Stimulated activated CD4-positive, alpha-beta T cell treated with anti-CD3 and anti-CD28 coated beads, TNF-alpha, amount 100 ng/mL, for 1 hour (primary cell): ENCODE measurements around the gene SLC9A3.

ENCODE experiments used
- DNase-seq, 3 donors: peaks; one replicate each; pipeline ENCODE4 v3.0.0-alpha.2; 2020; ENCODE audit warnings: low read depth in 3 of 3, low spot score in 1 of 3

SLC9A3 gene

DNA sequence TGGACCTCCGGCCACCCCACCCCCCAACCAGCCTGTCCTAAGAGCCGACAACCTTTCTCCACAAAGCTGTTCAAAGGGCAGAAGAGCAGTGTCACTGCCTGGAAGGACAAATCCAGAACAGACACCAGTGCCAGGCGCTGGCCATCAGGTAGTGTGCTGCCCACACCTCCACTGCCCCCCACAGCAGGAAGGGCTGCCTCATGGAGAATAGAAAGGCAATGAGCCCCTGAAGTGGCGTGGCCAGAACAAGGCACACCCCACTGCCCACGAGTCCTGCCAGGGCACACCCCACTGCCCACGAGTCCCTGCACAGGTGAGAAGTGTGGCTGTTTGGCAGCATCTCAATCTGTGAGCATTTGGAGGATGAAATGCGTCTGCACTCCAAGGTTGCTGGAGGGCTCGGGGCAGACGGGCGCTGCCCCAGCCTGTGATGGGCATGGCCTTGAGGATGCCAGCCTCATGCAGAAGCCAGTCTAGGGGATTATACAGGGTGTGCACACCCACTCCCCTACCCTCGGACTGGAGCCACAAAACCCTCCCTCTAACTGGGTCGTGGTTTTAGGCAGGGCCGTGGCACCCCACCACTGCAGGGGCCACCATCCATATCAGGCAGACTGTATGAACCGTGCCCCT, 2.3 kb upstream of the SLC9A3 start:
- DNase-seq, result no peak

DNA sequence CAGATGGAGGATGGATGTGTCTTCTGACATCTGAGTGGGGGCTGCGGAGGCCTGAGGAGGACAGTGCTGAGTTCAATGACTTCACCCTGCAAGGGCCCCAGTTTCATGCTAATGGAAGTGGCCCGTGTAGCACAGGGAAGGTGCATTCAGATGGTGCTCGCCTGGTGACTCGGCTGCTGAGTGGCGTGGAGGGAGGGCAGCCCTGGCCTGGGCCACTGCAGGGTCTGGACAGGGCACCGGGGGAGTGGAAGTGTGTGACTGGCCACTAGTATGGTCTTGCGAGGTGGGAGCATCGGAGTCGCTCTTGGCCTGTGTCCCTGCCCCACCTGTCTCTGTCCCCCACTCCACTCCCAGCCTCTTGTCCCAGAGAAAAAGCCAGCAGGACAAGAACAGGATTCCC, 1.7 kb upstream of the SLC9A3 start:
- DNase-seq, result no peak

DNA sequence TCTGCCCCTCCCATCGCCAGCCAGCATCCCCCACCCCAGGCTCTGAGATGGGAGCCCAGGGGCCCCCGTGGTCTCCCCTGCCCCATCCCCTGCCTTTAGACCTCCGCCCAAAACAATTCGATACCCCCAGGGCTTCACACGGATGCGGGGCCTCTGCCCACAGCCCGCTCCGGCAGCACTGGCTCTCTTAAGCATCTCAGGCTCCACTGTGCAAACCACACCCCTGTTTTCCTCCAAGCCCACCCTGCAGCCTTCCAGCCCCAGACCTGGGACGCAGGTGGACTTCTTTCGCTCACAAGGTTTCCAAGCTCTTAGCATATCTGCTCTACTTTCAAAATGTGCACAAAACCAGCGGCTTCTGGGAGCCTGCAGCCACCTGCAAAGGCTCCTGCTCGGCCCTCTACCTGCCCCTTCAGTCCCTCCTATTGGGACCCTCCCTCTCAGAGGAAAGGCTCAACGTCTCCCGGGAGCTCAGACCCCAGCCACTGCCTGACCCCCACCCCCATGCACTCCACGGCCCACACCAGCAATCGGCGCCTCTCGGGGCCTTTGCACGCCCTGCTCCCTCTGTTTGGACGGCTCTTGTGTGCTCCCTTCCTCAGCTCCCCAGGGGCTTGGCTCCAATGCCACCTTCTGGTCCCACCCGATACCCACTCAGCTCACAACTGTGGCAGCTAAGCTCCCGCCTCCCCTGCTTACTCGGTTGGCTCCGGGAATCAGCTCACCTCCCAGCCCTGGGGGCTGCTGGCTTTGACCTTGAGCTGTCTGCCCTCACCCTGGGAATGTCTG, 918 bp upstream of the SLC9A3 start:
- DNase-seq, result no peak

DNA sequence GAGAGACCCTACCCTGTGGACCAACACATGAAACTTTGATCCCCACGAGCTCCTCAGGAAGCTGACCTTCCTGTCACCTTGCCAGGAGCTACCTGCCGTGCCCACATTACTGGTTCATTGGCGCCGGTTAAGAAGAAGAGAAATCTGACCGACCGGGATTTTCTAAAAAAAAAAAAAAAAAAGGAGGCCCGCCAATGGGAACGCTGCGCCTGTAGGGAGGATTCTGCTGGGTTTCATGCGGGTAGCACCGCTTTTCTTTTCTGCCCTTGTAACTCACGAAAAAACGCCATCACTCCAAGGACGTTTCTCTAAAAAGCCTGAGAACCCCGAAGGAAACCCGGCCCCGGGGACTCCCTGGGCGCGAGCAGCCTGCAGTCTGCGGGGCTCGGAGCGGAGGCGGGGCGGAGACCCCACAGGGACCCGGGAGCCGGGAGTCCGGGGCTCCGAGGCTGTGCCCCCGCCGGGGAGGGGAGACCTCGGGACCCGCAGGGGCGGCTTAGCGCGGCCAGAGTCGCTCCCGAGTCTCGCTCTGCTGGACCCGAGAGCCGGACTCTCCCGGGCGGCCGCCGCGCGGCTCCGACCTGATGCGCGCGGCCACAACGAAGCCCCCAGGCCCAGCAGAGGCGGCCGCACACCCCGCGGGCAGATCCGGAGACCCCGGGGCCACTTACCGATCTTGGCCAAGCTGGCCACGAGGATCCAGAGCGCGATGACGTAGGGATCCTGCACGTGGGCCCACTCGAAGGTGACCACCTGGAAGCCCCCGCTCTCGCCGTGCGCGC, 617 bp downstream of the SLC9A3 start:
- no peak for DNase-seq

DNA sequence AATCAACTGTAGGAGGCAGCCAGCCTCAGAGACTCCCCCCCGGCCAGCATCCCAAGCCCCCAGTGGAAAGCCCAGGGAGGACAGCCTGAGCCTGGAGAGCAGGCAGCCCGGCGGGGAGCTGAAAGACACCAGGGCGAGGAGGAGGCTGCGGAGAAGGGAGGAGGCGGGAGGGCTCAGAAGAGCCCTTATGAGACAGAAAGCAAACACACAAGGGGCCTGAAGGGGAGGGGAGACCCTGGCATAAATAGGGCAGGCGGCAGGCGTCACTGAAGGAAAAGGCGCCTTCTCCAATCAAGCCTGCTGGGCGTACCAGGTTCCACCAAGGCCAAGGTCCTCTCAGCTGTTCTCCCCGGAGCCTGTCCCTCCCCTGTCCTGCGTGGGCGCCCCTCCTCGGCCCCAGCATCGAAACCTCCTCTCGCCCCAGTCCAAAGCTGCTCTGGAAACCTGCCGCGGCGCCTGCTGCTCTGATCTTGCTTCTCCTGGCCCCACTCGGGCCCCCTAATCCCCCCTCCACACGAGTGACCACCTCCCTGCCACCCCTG, 1.3 kb downstream of the SLC9A3 start:
- DNase-seq, result no peak

DNA sequence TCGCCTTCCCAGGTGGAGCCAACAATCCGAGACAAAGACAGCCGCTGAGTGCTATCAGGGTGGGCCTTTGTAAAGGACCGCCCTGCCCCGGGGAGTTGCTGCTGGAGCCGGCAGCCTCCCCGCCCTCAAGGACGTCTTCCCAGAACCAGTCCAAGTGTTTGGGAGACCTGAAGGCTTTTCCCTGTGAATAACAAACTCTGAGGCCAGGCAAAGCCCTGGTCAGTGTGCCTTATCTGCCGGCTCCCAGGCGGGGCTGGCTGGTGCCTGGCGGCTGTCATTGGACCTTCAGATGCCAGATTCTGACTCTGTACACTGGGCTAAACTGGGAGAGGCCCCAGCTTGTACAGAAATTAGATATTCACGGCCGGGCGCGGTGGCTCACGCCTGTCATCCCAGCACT, 2.1 kb downstream of the SLC9A3 start:
- DNase-seq, result no peak

DNA sequence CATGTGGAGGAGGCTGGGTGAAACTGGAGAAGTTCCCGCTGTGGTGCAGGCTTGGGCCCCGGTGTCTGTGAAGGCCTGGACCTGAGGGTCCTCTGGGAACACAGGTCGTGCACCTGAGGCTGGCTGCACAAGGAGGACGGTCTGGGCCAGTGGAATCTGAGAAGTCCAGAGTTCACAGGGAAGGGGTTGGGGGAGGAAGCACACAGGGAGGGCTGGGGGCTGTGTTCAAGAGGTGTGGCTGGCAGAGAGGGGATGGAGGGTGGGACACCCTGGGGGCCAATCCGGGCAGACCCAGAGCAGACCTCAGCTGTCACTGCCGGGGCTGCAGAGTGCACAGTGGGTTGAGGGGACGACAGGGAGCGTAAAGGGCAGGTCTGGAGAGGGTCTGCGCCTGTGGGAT, 2.6 kb downstream of the SLC9A3 start:
- DNase-seq, result no peak

DNA sequence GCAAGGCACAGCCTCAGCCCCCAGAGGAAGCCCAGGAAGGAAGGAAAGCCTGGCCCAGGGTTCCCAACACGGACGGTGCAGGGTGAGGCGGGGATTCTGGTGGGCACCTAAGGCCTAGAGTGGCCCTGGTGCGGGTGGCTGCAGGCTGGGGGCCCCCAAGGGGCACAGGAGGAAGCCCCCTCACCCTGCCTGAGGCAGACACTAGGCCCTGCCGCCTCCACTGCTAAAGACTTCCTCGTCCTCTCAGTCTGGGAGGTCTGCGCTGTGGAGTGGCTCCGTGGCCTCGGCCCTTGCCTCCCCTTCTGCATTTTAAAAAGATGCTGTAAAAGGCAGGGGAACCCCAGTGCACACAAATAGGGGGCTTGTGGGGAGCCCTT, 3.4 kb downstream of the SLC9A3 start:
- no peak for DNase-seq

DNA sequence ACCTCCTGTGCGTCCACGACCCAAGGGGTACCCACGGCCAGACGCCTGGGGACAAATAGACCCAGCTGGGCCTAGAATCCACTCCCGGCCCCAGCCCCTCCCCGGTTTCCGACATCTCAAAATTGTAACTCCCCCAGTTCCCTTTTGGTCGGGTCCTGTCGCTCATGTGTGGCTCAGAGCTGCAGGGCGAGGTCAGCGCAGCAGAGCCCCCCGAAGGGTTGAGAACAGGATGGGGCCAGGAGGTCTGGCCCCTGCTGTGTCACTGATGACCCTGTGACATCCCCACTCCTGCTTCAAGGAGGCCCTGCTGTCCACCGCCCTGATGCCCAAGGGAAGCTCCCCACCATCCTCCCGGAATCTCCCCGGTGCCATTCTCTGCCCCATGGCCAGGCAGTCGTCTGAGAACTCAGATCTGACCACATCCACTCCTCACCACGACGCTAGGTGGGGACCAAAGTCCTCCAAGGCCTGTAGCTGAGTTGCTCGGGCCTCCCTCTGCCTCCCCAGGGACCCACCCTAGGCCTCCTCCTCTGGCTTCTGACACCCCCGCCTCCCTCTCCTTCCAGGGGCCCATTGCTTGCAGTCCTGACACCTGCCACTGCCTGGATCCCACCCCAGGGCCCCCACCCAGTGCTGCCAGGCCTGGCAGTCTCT, 3.9 kb downstream of the SLC9A3 start:
- no peak for DNase-seq

DNA sequence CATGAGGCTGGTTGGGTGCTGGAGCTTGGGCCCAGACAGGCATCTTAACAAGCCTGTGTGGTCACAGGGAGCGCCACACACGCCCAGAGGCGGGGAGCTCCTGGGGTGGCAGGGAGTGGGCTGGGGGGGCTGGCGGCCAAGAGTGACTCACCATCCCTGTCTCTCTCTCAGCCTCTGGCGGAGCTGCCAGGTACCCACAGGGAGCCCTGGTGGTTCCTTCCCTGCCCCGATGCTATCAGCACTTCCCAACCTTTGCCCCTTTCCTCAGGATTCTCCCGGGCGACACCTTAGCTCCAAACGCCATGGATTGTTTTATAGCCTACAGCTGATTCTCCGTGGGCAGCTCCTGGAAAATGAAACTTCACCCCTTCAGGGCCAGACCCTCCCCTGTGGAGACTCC, 5.5 kb downstream of the SLC9A3 start:
- no peak for DNase-seq

DNA sequence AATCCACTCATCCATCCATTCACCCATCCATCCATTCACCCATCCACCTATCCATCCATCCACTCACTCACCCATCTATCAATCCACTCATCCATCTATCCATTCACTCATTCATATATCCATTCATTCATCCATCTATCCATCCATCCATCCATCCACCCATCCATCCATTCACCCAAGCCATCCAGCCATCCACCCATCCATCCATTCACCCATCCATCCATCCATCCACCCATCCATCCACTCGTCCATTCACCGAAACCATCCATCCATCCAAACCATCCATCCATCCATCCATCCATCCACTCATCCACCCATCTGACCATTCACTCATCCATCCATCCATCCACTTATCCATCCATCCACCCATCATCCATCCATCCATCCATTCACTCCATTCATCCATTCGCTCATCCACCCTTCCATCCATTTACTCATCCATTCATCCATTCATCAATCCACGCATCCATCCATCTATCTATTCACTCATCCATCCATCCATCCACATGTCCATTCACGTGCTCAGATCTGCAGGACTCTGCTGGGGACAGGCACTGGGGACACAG, 6.6 kb downstream of the SLC9A3 start:
- DNase-seq, result no peak

DNA sequence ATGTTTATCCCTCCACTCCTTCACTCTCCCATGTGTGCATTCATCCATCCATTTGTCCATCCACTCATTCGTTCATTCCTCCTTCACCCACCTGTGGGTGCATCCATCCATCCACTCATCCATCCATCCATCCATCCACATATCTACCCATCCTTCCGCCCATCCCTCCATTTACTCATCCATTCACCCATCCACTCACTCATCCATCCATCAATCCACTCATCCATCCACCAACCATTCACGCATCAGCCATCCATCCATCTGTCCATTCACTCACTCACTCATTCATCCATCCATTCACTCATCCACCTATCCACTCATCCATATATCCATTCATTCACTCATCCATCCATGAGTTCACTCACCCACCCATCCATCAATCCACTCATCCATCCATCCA, 7.3 kb downstream of the SLC9A3 start:
- no peak for DNase-seq

DNA sequence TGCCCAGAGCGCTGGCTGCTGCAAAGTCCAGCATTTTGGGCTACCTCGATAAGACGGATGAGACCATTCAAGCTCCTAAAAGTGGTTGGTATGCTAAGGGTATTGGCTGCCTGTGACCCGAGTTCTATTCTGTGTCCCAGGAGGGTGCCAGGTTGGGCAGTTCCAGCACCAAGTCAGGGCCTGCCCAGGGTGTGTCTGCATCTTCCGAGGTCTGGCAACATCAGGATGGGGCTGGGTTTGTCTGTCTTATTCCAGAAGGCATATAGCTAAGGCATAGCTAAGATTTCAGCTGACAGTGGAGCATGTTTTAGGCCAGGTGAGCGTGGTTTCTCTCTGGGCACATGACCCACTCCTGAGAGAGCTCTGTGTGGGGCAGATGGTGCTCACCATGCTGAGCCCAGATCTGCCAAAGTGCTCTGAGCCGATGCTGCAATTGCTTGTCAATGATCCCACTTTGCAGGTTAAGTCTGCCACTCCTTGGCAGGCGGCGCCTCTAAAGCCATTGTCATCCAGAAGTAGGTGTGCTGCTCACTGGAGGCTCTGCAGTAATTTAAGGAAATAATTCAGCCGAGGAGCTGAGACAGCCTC, 7.8 kb downstream of the SLC9A3 start:
- DNase-seq, result no peak

DNA sequence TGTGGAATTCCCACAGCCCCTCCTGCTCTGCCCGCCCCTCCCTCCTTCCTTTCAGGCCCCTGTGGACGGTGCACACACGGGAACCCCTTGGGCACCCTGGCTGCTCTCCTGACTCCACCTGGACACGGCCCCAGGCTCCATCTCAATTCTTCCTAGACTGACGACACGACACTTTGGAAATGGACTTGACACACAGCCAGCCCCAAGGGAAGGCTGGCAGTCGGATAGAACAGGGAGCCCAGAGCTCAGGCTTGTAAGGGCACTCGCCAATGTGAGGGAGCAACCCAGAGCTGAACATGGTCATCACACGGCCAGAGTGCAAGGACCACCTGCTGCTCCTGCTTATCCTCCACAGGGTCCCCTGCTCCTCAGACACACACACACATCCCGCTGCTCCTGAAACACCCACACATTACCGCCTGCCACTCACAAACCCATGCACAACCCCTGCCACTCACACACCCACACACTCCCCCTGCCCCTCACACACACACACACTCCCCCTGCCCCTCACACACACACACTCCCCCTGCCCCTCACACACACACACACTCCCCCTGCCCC, 8.9 kb downstream of the SLC9A3 start:
- DNase-seq, result no peak

DNA sequence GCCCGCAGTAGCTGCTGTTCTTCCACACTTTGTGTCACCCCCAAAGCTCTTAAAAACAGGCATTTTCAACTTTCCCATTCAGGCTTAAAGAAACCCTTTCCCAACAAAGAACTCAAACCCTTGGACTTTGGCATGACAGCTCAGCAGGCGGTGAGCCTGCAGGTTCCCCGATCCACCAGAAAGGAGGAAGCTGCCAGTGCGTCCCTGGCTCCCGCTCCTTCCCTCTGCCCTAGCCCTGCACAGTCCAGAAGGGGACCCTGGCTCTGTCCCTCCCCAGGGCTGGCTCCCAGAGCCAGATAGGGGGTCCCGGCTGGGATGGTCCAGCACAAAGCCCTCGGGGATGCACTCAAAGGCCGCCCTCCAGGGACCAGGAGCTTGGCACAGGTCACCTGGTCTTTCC, 9.6 kb downstream of the SLC9A3 start:
- no peak for DNase-seq

DNA sequence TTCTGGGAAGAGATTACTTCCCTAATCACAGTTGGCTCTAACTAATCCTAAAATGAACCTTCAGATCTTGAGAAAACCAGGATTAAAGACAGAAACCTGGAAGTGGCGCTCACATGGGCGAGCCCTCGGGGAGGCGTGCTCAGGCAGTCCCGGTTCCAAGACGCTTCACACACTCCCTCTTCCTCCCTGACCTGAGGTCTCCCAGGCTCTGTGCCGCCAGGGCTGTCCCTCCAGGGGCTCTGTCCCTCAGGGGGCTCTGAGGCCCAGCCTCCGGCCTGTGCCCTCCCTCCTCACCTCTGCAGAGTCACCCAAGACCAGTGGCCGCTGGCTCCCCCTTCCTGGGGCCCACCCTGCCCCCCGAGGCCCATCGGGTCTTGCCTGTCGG, 10.2 kb downstream of the SLC9A3 start:
- no peak for DNase-seq

DNA sequence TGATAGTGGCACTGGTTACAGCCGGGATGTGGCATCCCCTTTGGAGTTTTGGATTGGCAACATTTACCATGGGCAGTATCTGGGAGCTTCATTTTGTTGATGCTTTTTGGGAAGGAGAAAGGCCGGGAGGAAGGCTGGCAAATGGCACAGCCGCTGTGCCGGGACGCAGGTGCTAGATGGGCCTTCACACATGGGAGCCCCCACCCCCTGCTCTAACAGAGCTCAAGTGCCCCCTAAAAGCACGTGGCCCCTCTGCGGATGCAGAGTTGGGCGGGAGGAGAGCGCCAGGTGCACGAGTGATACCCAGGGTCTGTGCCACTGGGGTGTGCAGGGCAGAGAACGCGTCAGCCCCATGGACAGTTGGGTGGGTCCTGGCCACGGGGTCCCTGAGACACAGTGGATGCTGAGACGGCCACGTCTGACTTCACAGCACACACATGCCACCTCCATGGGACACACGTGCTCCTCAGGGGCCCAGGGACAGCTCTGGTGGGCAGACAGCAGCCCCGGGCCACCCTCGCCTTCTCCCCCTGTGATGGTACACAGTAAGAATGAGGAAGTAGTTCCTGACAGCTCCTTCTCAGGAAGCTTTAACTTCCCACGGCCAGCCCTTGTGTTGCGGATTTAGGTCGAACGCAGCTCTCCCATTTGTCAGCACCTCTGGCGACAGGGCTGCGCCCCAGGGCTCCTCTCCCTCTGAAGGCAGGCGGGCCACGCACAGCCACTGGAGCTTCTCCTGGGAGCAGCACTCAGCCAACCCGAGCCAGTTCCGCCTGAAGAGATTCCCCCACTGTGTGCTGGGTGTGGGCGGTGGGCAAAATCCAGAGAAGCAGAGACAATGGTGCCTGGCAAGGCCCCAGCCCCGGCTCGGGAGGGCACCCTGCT, 10.8 kb downstream of the SLC9A3 start:
- no peak for DNase-seq

DNA sequence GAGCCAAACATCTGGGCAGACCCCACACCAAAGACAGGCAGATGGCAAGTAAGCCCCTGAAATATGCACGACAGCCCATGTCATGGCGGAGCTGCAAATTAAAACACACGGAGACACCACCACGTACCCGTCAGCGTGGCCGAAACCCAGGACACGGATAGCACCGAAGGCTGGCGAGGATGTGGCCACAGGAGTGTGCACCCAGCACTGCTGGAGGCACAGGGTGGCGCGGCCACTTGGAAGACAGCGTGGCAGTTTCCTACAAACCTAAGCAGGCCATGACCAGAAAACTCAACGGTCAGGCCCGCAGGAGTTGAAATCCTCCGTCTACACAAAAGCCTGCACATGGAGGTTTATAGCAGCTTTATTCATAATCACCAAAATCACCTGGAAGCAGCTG, 12.8 kb downstream of the SLC9A3 start:
- DNase-seq, result no peak

DNA sequence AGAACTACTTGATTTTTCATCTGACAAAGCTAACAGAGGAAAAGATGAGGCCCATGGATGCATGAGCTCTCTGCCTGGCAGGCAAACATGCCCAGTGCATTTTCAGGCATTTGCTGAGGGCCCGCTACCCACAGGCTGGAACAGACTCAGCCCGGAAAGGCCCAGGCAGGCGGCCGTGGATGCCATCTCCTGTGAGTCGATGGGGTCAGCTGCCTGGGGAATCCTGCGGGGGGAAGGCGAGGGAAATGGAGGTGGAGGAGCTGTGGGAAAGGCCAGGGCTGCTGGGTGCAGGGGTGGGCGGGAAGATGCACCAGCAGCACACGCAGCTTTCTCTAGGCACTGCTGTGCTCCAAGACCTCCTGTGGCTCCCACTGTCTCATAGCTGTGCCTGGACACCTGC, 13.7 kb downstream of the SLC9A3 start:
- DNase-seq, result no peak
